ENCODE measurements around the gene RNF148.

RNF148 gene

GRCh38 chr7:122677149-122677548, 25.6 kb downstream of the RNF148 start:
- no peaks in the 10 kb centered on the region for H3K36me3 ChIP-seq
- no peaks in the 10 kb centered on the region for H3K9me3 ChIP-seq
- no peaks in the 10 kb centered on the region for H3K27me3 ChIP-seq
- no peak for DNase-seq
- H3K4me3 ChIP-seq (ENCODE audit: low read depth, low read length) = no peak overlapping the region
- H3K4me1 ChIP-seq = no peaks in the 10 kb centered on the region
- TF ChIP-seq CTCF (IDR thresholded peaks at IDR 0.05; ENCODE audit: low read depth, low read length) = no peak

- Histone ChIP-seq H3K36me3 (no peaks in the 10 kb centered on the region), H3K9me3 (no peaks in the 10 kb centered on the region), H3K27me3 (no peaks in the 10 kb centered on the region), H3K4me1 (no peaks in the 10 kb centered on the region), H3K4me3 (ENCODE audit: low read depth, low read length) (no peak overlapping the region)
- DNase-seq = no peak
- no peak for TF ChIP-seq CTCF (IDR thresholded peaks at IDR 0.05; ENCODE audit: low read depth, low read length)
Observed at GRCh38 chr7:122676466-122676865, 26.3 kb downstream of the RNF148 start.

- DNase-seq = no peak
- TF ChIP-seq CTCF (IDR thresholded peaks at IDR 0.05; ENCODE audit: low read depth, low read length) = no peak
- H3K36me3 ChIP-seq = no peaks in the 10 kb centered on the region
- H3K4me1 ChIP-seq = no peaks in the 10 kb centered on the region
- no peak overlapping the region for H3K4me3 ChIP-seq (ENCODE audit: low read depth, low read length)
- no peaks in the 10 kb centered on the region for H3K27me3 ChIP-seq
- H3K9me3 ChIP-seq = no peaks in the 10 kb centered on the region
Observed at GRCh38 chr7:122675621-122676020, 27.1 kb downstream of the RNF148 start.

GRCh38 chr7:122675011-122675410, 27.7 kb downstream of the RNF148 start:
- no peaks in the 10 kb centered on the region for H3K27me3 ChIP-seq
- no peak overlapping the region for H3K4me3 ChIP-seq (ENCODE audit: low read depth, low read length)
- DNase-seq = no peak
- no peaks in the 10 kb centered on the region for H3K4me1 ChIP-seq
- no peak for TF ChIP-seq CTCF (IDR thresholded peaks at IDR 0.05; ENCODE audit: low read depth, low read length)
- no peaks in the 10 kb centered on the region for H3K9me3 ChIP-seq
- no peaks in the 10 kb centered on the region for H3K36me3 ChIP-seq

- no peaks in the 10 kb centered on the region for H3K9me3 ChIP-seq
- no peaks in the 10 kb centered on the region for H3K4me1 ChIP-seq
- no peak for TF ChIP-seq CTCF (IDR thresholded peaks at IDR 0.05; ENCODE audit: low read depth, low read length)
- H3K4me3 ChIP-seq (ENCODE audit: low read depth, low read length) = no peak overlapping the region
- H3K36me3 ChIP-seq = no peaks in the 10 kb centered on the region
- DNase-seq = no peak
- no peaks in the 10 kb centered on the region for H3K27me3 ChIP-seq
Observed at GRCh38 chr7:122674502-122674901, 28.2 kb downstream of the RNF148 start.

- Histone ChIP-seq H3K4me3 (ENCODE audit: low read depth, low read length) (no peak overlapping the region), H3K9me3 (no peaks in the 10 kb centered on the region), H3K4me1 (no peaks in the 10 kb centered on the region), H3K36me3 (no peaks in the 10 kb centered on the region), H3K27me3 (no peaks in the 10 kb centered on the region)
- no peak for TF ChIP-seq CTCF (IDR thresholded peaks at IDR 0.05; ENCODE audit: low read depth, low read length)
- no peak for DNase-seq
Observed at GRCh38 chr7:122673951-122674350, 28.8 kb downstream of the RNF148 start.
